OCI-LY3 (cell line): ENCODE data around the gene SLC16A5.

Source experiments
- CTCF ChIP-seq: fragments of 200-600, 300-600 bp; sonication (generic); IDR thresholded peaks from 2 replicates; pipeline ENCODE4 v1.5.1; 2014; ENCODE audit warnings: antibody characterized with exemption, low read length, low read depth
- EZH2phosphoT487 ChIP-seq: fragments of 200-600 bp; shearing (Covaris generic); IDR thresholded peaks from 2 replicates; pipeline ENCODE4 v1.6.1; 2018; ENCODE audit warnings: antibody characterized with exemption, mixed run types, low read depth

GRCh38 chr17:75067856-75068255 lies 19.9 kb upstream of the SLC16A5 start:
- TF ChIP-seq CTCF (no peak), EZH2phosphoT487 (no peak)
